Stimulated activated naive CD8-positive, alpha-beta T cell treated with anti-CD3 and anti-CD28 coated beads, Interleukin-15, amount 100 ng/mL, for 72 hours (primary cell): ENCODE measurements around the gene SPATA33.

ENCODE experiments used
- ATAC-seq: fragments of 150-1000 bp; cut with Tn5 transposase; 2 replicates; pipeline ENCODE4 v1.10.0; 2021; ENCODE audit warnings: mild to moderate bottlenecking, moderate library complexity
- DNase-seq, 2 donors: peaks; one replicate each; pipeline ENCODE4 v3.0.0; 2021 to 2022
- H3K27ac Mint-ChIP-seq, 2 donors: one replicate each; pipeline ENCODE4 v1.8.0; 2022; ENCODE audit warnings: mild to moderate bottlenecking in 2 of 2, mixed read lengths in 2 of 2, moderate library complexity in 2 of 2
- H3K27me3 Mint-ChIP-seq: one replicate; pipeline ENCODE4 v1.8.0; 2022; ENCODE audit warnings: mixed read lengths
- H3K4me1 Mint-ChIP-seq: one replicate; pipeline ENCODE4 v1.8.0; 2022; ENCODE audit warnings: mild to moderate bottlenecking, mixed read lengths
- H3K4me3 Mint-ChIP-seq, 2 donors: one replicate each; pipeline ENCODE4 v1.8.0; 2022; ENCODE audit warnings: mild to moderate bottlenecking in 2 of 2, mixed read lengths in 2 of 2, moderate library complexity in 1 of 2
- H3K9me3 Mint-ChIP-seq, 2 donors: one replicate each; pipeline ENCODE4 v1.8.0; 2022; ENCODE audit warnings: mixed read lengths in 2 of 2

Gene SPATA33

DNA sequence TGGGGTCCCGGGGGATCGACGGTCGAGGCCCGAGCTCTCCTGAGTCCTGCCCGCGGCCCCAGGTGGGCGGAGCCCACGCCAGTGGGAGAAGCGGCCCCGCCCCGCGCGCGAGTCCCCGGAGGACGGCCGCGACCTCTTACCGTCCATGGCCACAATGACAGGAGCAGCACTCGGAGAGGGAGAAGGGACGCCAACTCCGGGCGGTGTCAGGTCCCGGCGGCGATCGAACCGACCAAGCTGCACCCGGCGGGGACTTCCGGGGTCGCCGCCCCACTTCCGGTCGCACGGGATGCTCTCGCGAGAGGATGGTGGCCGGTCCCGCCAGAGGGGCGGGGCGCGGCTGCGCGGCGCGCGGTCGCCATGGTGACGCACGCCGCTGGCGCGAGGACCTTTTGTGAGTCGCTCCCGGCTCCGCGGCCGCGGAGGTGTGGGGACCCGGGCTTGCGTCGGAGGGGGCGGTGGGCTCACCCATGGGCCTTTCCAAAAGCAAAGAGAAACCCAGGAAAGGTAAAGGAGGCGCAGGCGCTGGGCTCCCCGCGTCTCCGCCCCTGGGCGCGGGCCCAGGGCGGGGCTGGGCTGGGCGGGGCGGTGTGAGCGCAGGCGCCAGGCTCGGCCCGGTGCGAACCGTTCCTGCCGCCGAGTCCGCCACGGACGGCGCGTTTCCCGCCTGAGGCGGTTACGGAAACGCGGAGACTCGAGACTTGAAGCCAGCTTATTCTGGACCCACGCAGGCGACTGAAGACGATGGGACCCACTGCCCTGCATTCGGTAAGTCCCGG, at the start of gene SPATA33, which contains the start of gene CHMP1A:
Gene SPATA33, plus strand, starts transcription at position 395 of the 779 bp plus-strand sequence. Its CDS starts 76 bp downstream, at position 471.
Gene CHMP1A, minus strand, starts transcription at position 267 of the 779 bp plus-strand sequence. Its CDS starts 120 bp downstream, at position 147.
- H3K27ac Mint-ChIP-seq, result peak within 1 kb of the TSS; percentile 96
- H3K27me3 Mint-ChIP-seq, result no peaks in the 10 kb centered on the region
- DNase-seq (peak; percentile 94 to 96), ATAC-seq (peak; percentile 95)
- H3K4me3 Mint-ChIP-seq, result peak within 1 kb of the TSS; percentile 95 to 96
- H3K4me1 Mint-ChIP-seq, result peaks cover 44% of the 10 kb centered on the region
- no peaks in the 10 kb centered on the region for H3K9me3 Mint-ChIP-seq

DNA sequence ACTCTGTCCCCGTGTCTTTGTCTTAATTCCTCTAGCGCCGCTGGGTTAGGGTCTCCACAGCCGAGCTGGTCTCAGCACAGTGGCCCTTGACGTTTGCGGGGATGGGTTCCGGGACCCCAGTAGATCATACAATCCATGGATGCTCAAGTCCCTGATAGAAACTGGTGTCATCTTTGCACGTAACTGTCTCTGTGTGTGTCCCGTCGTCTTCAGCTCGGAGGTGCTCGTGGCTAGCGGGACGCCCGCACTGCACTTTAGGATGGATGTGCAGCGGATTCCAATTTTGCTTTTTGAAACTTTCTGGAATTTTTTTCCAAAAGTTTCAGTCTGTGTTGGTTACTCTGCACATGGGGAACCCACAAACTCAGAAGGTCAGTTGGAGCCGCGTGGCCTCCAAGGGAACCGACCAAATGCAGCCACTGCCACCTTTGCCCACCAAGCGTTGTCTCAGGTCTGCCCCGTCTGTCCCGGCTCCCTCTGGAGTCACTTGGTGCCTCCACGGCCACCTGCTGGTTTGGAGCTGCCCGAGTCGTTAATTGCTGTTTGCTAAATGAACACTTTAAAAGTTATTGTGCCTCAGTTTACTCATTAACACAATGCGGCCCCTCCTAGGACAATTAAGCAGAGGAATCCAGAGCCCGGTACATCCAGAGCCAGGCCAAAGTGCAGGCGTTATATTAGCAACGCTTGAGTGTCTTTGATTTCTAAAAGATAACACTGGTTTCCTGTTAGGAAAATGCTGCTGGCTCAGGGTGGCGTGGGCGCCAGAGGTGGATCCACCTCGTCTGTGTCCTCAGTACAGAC, 49.5 kb upstream of the SPATA33 start:
- peaks cover 2% of the 10 kb centered on the region for H3K4me1 Mint-ChIP-seq
- no peaks in the 10 kb centered on the region for H3K9me3 Mint-ChIP-seq
- peak overlapping the region in 1 of 2 donors; percentile 65 for H3K27ac Mint-ChIP-seq
- H3K4me3 Mint-ChIP-seq, result no peak overlapping the region
- no peak for DNase-seq
- no peaks in the 10 kb centered on the region for H3K27me3 Mint-ChIP-seq
- ATAC-seq, result no peak

DNA sequence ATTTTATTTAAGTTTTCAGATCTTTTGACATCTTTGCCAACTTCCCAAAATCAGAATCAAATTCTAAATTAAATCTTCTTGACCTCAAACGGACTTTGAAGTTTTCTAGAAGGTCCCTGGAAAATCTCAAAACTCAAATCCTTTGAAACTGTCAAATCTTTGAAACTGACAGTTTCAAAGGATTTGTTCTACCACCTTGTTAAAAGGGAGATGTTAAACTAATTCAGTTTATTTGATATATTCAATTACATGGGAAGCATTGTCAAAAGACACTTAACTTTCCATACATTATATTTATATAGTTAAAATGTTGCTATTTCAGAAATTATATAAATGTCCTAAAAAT, 47.6 kb upstream of the SPATA33 start:
- no peak for ATAC-seq
- Mint-ChIP-seq H3K27me3 (no peaks in the 10 kb centered on the region), H3K4me3 (no peak overlapping the region), H3K27ac (no peak overlapping the region), H3K9me3 (no peaks in the 10 kb centered on the region), H3K4me1 (no peaks in the 10 kb centered on the region)
- no peak for DNase-seq

DNA sequence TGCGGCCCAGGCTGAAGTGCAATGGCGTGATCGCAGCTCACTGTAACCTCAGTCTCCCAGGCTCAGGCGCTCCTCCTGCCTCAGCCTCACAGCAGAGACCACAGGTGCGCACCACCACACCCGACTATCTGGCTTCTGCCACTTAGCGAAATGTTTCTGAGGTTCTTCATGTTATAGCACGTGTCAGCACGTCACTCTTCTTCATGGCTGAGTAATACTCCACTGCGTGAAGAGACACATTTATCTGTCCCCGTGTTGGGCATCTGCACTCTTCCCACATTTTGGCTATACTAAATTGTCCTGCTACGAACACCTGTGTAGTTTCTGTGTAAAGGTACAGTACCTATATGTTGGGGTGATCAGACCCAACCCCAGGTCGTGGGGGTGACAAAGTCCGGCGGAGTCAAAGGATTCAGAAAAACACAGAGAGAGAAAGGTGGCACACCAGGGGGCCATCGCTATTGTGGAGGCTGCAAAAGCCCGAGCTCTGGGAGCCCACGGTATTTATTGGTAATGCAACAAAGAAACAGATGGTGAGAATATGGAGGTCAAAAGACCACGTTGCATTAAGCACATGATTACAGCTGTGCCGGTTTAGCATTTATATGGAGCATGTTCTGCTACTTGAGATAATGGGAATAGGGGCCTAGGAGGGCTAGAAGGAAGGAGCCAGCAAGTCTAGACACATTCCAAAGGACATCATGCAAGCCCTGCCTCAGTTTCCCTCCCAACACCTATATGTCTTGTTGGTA, 45.0 kb upstream of the SPATA33 start:
- H3K27me3 Mint-ChIP-seq, result no peaks in the 10 kb centered on the region
- peaks cover 15% of the 10 kb centered on the region for H3K4me1 Mint-ChIP-seq
- ATAC-seq, result no peak
- peaks cover 8% of the 10 kb centered on the region in 2 donors for H3K9me3 Mint-ChIP-seq
- no peak overlapping the region for H3K27ac Mint-ChIP-seq
- H3K4me3 Mint-ChIP-seq, result no peak overlapping the region
- DNase-seq, result no peak

DNA sequence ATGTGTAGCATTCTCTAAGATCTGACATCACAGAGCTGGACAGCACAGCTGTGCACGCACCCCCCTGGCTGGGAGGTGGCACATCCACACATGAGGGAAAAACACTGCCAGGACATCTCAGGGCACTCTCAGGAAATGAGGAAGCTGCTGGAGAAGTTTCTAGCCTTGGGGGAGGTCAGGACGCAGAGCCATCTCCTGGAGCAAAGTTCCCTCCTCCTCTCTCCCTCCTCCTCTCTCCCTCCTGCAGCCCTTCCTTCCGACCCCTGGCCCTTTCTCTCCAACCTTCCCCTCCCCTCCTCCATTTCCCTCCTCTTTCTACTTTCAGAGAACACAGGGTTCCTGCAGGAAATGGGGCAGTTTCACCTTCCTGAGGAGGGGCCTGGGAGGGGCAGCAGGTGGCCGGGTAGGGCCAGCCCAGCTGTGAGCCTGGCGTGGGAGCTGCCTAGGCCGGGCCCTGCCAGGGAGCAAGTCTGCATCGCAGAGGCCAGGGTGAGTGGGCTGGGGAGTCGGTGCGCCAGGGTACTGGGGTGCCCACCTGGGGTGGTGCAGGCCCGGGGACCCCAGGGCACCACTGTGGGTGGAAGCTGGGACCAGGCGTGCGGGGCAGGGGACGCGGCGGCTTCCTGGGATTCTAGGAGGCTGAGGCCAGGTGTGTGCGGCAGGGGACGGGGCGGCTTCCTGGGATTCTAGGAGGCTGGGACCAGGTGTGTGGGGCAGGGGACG, 44.2 kb upstream of the SPATA33 start, which contains the start of gene DPEP1:
Gene DPEP1, plus strand, starts transcription at position 412 of the 723 bp plus-strand sequence. CDS start 16,769 bp downstream, outside the sequence.
- Mint-ChIP-seq H3K27me3 (no peaks in the 10 kb centered on the region), H3K4me3 (no peak within 1 kb of the TSS), H3K4me1 (peaks cover 15% of the 10 kb centered on the region), H3K27ac (no peak within 1 kb of the TSS), H3K9me3 (peaks cover 8% of the 10 kb centered on the region in 2 donors)
- DNase-seq, result no peak
- peak; percentile 57 for ATAC-seq

DNA sequence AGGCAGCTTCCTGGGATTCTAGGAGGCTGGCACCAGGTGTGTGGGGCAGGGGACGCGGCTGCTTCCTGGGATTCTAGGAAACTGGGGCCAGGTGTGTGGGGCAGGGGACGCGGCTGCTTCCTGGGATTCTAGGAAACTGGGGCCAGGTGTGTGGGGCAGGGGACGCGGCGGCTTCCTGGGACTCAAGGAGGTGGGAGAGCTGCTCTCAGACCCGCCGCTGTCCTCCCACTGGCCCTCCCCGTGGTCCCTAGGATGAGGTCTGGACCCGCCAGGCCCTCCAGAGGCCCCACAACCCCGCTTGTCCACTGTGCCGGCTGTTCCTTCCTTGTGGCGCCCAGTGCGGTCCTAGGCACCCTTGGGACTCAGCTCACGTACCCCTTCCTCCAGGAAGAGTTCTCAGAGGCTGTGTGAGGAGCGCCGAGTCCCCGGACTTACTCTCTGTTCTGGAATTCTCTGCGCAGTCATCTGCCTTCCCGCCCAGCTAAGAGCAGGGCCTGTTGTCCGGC, 43.6 kb upstream of the SPATA33 start:
- DNase-seq (no peak), ATAC-seq (no peak)
- peaks cover 15% of the 10 kb centered on the region for H3K4me1 Mint-ChIP-seq
- no peaks in the 10 kb centered on the region for H3K27me3 Mint-ChIP-seq
- peaks cover 8% of the 10 kb centered on the region in 2 donors for H3K9me3 Mint-ChIP-seq
- no peak overlapping the region for H3K27ac Mint-ChIP-seq
- no peak overlapping the region for H3K4me3 Mint-ChIP-seq

DNA sequence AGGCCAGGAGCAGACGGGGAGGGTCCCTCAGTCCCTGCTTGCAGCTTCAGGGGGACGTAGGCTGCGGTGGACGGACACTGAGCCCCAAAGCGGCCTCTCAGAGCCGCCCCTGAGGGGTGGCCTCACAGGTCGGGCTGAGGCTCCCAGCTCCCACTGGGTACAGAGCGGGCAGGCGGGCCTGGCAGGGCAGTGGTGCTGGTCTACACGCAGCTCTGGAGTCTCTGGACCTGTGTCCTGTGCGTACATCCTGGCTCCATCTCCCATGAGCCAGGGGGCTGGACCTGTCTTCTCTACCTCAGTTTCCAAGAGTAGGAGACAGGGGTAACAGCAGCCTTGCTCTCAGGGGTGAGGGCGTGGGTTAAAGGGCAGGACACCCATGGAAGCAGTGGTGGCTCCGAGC, 42.5 kb upstream of the SPATA33 start:
- Mint-ChIP-seq H3K4me1 (peaks cover 17% of the 10 kb centered on the region), H3K27ac (no peak overlapping the region), H3K4me3 (no peak overlapping the region), H3K9me3 (peaks cover 8% of the 10 kb centered on the region in 2 donors), H3K27me3 (no peaks in the 10 kb centered on the region)
- DNase-seq, result no peak
- no peak for ATAC-seq

DNA sequence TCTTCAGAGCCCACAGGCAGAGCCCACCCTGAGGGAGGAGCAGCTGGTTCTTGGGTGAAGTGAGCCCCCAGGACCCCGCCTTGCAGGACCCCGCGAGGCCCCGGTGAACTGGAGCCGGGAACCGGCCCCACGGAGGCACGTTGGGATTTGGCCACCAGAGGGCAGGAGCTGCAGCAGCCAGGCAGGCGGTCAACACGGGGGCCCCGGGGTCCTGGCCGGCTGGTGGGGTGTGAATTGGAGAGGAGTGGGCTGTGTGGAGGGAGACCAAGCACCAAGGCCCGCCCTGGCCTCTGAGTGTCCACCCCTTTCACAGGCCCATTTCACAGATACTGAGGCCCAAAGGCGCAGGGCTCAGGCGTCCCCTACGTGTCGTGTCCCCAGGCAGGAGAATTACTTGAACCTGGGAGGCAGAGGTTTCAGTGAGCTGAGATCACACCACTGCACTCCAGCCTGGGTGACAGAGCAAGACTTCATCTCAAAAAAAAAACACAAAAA, 42.0 kb upstream of the SPATA33 start:
- Mint-ChIP-seq H3K4me1 (peaks cover 22% of the 10 kb centered on the region), H3K9me3 (peaks cover 8% of the 10 kb centered on the region in 2 donors), H3K27me3 (peaks cover 5% of the 10 kb centered on the region), H3K27ac (peak overlapping the region in 1 of 2 donors; percentile 42), H3K4me3 (peak overlapping the region in 1 of 2 donors; percentile 18)
- DNase-seq (no peak), ATAC-seq (no peak)

DNA sequence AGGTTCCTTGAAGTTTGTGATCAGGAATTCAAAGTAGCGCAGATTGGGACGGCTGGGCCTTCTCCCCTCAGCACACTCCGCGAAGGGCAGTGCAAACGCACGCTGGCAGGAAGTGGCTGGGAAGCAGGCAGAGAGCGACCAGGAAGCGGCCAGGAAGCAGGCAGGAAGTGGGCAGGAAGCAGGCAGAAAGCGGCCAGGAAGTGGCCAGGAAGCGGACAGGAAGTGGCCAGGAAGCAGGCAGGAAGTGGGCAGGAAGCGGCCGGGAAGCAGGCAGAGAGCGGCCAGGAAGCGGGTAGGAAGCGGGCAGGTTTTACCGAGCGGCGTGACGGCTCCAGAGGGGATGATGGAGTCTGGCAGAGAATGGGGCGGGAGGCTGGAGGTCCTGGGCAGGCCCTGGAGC, 41.0 kb upstream of the SPATA33 start:
- H3K4me3 Mint-ChIP-seq, result peak overlapping the region in 1 of 2 donors; percentile 22
- ATAC-seq, result no peak
- H3K4me1 Mint-ChIP-seq, result peaks cover 22% of the 10 kb centered on the region
- peak overlapping the region in 1 of 2 donors; percentile 40 for H3K27ac Mint-ChIP-seq
- peaks cover 13% of the 10 kb centered on the region for H3K27me3 Mint-ChIP-seq
- H3K9me3 Mint-ChIP-seq, result peaks cover 8% of the 10 kb centered on the region in 2 donors
- no peak for DNase-seq

DNA sequence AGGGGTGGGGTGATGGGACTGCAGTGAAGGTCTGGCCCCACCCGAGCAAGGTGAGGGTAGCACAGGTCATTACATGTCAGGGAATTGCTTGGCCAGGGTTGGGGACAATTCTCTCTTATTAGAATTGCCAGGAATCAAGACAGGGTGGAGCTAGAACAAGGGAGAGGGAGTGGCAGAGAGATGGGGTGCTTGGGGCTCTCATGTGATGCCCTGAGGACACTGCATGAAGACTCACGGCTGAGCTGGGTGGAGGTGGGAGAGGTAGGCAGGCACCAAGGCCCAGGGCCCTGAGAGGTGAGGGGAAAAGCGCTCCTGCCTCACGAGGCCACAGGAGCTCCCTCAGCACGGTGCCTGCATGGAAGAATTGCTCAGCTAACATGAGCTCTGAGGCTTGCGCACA, 40.6 kb upstream of the SPATA33 start:
- H3K9me3 Mint-ChIP-seq, result peaks cover 8% of the 10 kb centered on the region in 2 donors
- no peak for ATAC-seq
- H3K4me3 Mint-ChIP-seq, result peak overlapping the region in 1 of 2 donors; percentile 22
- peak overlapping the region in 1 of 2 donors; percentile 40 for H3K27ac Mint-ChIP-seq
- no peak for DNase-seq
- peaks cover 17% of the 10 kb centered on the region for H3K27me3 Mint-ChIP-seq
- H3K4me1 Mint-ChIP-seq, result peaks cover 22% of the 10 kb centered on the region

DNA sequence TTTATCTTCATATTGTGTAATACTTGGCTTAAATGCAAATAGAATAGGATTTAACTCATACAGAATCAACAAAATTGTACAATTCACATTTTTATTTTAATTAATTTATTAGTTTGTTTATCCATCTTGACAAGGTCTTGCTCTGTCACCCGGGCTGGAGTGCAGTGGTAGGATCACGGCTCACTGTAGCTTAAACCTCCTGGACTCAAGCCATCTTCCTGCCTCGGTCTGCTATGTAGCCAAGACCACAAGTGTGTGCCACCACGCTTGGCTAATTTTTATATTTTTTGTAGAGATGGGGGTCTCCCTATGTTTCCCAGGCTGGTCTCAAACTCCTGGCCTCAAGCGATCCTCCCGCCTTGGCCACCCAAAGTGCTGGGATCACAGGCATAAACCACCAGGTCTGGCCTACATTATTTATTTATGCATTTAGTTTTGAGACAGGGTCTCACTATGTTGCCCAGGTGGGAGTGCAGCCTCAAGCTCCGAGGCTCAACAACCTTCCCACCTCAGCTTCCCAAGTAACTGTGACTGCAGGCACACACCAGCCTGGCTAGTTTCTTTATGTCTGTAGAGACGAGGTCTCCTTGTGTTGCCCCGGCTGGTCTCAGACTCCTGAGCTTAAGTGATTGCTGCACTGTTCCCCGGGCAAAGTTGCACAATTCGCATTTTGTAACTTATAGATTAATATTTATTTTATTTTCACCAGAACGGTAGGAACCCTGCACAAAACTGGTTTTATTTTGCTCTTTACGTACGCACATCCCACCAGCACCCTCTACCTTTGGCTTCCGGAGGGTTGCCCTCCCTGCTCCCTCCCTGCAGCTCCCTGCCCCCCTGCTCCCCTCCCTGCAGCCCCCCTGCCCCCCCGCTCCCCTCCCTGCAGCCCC, 39.3 kb upstream of the SPATA33 start:
- Mint-ChIP-seq H3K4me3 (no peak overlapping the region), H3K27me3 (peaks cover 31% of the 10 kb centered on the region), H3K4me1 (peaks cover 22% of the 10 kb centered on the region), H3K27ac (no peak overlapping the region), H3K9me3 (peaks cover 8% of the 10 kb centered on the region in 2 donors)
- DNase-seq, result no peak
- no peak for ATAC-seq

DNA sequence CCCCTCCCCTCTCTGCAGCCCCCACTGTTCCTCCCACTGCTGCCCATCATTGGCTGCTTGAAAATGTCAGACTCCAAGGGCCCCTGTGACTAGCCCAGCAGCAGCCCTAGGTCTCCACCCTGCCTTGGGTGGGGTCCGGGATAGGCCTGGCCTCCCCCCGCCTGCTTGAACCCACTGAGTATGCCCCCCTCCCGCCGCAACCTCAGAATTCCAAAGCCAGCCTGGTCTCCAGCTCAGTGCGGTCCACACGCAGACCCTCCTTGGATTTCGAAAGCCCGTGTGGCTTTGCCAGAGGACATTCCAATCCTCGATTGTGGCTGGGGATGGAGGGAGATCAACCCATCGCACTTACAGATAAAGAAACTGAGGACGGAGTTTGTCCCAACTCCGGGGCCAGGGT, 37.8 kb upstream of the SPATA33 start:
- ATAC-seq (no peak), DNase-seq (no peak)
- Mint-ChIP-seq H3K4me3 (no peak overlapping the region), H3K27me3 (peaks cover 46% of the 10 kb centered on the region), H3K9me3 (peaks cover 8% of the 10 kb centered on the region in 2 donors), H3K27ac (no peak overlapping the region), H3K4me1 (peaks cover 22% of the 10 kb centered on the region)

DNA sequence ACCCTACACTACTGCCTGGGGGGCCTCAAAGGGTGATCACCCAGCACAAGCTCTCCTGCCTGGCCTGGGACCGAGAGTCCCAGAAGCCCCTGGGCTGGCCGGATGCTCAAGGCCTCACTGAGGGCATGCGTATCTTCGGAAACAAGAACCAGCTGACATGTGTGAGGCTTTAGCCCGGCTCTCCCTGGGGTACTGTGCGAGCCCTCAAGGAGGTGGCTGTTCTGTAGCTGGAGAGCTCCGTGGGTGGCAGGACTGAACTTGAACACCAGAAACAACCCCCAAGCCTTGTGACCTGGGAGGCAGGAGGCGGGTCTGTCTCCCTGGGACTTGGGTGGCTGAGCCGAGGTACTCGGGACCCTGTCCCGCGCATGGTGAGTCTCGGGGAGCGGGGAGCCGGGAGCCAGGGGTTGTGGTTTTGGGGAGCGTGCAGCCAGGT, 37.2 kb upstream of the SPATA33 start:
- Mint-ChIP-seq H3K4me1 (peaks cover 22% of the 10 kb centered on the region), H3K27ac (no peak overlapping the region), H3K4me3 (no peak overlapping the region), H3K9me3 (peaks cover 8% of the 10 kb centered on the region in 2 donors), H3K27me3 (peaks cover 51% of the 10 kb centered on the region)
- no peak for DNase-seq
- no peak for ATAC-seq
